GM23338 (cell line): ENCODE results near the gene EXOC6B. TPM values are rescaled to one million over a fixed set of nuclear protein-coding genes. Genes with fewer than 3 reads are reported as not detected.

Experiments
- ATAC-seq: fragments of 200-7000 bp; cut with Tn5 transposase; 3 replicates; pipeline ENCODE4 v1.9.1; 2020
- DNase-seq: peaks from one replicate; pipeline ENCODE4 v3.0.0-alpha.2; 2015; ENCODE audit warnings: low spot score
- H2AFZ ChIP-seq: fragments of 200-600 bp; sonication (generic); 2 replicates; pipeline ENCODE4 v1.8.0; 2016; ENCODE audit warnings: antibody characterized with exemption, mild to moderate bottlenecking, moderate library complexity
- H3F3A ChIP-seq: fragments of 200-600 bp; sonication (generic); replicated peaks from 2 replicates; pipeline ENCODE4 v1.8.0; 2017; ENCODE audit warnings: antibody characterized with exemption, mixed run types, low read depth
- H3K27ac ChIP-seq: fragments of 200-600 bp; sonication (generic); 2 replicates; pipeline ENCODE4 v1.6.1; 2016; ENCODE audit warnings: low read depth
- H3K27me3 ChIP-seq: fragments of 200-600 bp; sonication (generic); 2 replicates; pipeline ENCODE4 v1.8.0; 2016; ENCODE audit warnings: mild to moderate bottlenecking, mixed run types, moderate library complexity; ENCODE audit not compliant: insufficient read depth
- H3K36me3 ChIP-seq: fragments of 200-600 bp; sonication (generic); 2 replicates; pipeline ENCODE4 v1.8.0; 2016; ENCODE audit warnings: mild to moderate bottlenecking; ENCODE audit not compliant: insufficient read depth
- H3K4me1 ChIP-seq: fragments of 200-600 bp; sonication (generic); 2 replicates; pipeline ENCODE4 v1.8.0; 2016; ENCODE audit warnings: mild to moderate bottlenecking, moderate library complexity; ENCODE audit not compliant: insufficient read depth
- H3K4me2 ChIP-seq: fragments of 200-600 bp; sonication (generic); 2 replicates; pipeline ENCODE4 v1.7.1; 2017; ENCODE audit warnings: mixed run types
- H3K4me3 ChIP-seq: fragments of 200-600 bp; sonication (generic); 2 replicates; pipeline ENCODE4 v1.6.1; 2016; ENCODE audit warnings: mixed run types
- H3K79me2 ChIP-seq: fragments of 200-600 bp; sonication (generic); replicated peaks from 2 replicates; pipeline ENCODE4 v1.8.0; 2017; ENCODE audit warnings: mild to moderate bottlenecking; ENCODE audit not compliant: insufficient read depth
- H3K9me2 ChIP-seq: fragments of 200-600 bp; sonication (generic); 2 replicates; pipeline ENCODE4 v1.8.0; 2017; ENCODE audit not compliant: insufficient read depth
- H4K20me1 ChIP-seq: fragments of 200-600 bp; sonication (generic); replicated peaks from 2 replicates; pipeline ENCODE4 v1.8.0; 2017; ENCODE audit warnings: mild to moderate bottlenecking; ENCODE audit not compliant: insufficient read depth
- H3K27ac Mint-ChIP-seq: 2 replicates; pipeline ENCODE4 v1.8.0; 2020; ENCODE audit warnings: inconsistent platforms, mild to moderate bottlenecking, moderate library complexity, mixed read lengths
- H3K27me3 Mint-ChIP-seq: 3 replicates; pipeline ENCODE4 v1.8.0; 2022; ENCODE audit warnings: low read depth, mild to moderate bottlenecking, moderate library complexity, mixed read lengths, inconsistent platforms; ENCODE audit not compliant: insufficient read depth, poor library complexity
- H3K36me3 Mint-ChIP-seq: 3 replicates; pipeline ENCODE4 v1.8.0; 2021; ENCODE audit warnings: low read depth, mild to moderate bottlenecking, inconsistent platforms, moderate library complexity, mixed read lengths
- H3K4me1 Mint-ChIP-seq: 3 replicates; pipeline ENCODE4 v1.8.0; 2020; ENCODE audit warnings: mild to moderate bottlenecking, inconsistent platforms, mixed read lengths
- H3K4me3 Mint-ChIP-seq: 3 replicates; pipeline ENCODE4 v1.8.0; 2021; ENCODE audit warnings: moderate library complexity, mild to moderate bottlenecking, inconsistent platforms, mixed read lengths
- H3K9me3 Mint-ChIP-seq: 3 replicates; pipeline ENCODE4 v1.8.0; 2020; ENCODE audit warnings: moderate library complexity, mild to moderate bottlenecking, inconsistent platforms, mixed read lengths
- CREB1 ChIP-seq: fragments of 250-450 bp; sonication (Bioruptor Pico); IDR thresholded peaks from 2 replicates; pipeline ENCODE4 v1.5.0; 2020; ENCODE audit warnings: low read depth, mild to moderate bottlenecking, moderate library complexity
- CTCF ChIP-seq, 2 experiments: fragments of 200-600 bp in 1 of 2; sonication (generic) in 1 of 2; conservative IDR thresholded peaks; 2 replicates each; pipeline versions ENCODE4 v1.5.1 to v1.6.1; 2016 to 2017; ENCODE audit warnings: antibody characterized with exemption in 2 of 2, low read depth in 2 of 2, mild to moderate bottlenecking in 2 of 2, moderate library complexity in 1 of 2
- ETS1 ChIP-seq: IDR thresholded peaks from 2 replicates; pipeline ENCODE4 v1.6.1; 2016; ENCODE audit warnings: antibody characterized with exemption
- EZH2 ChIP-seq: fragments of 200-600 bp; sonication (generic); IDR thresholded peaks from one replicate; pipeline ENCODE4 v1.8.0; 2017; ENCODE audit warnings: antibody characterized with exemption, mild to moderate bottlenecking, low read depth; ENCODE audit not compliant: unreplicated experiment
- EZH2phosphoT487 ChIP-seq: fragments of 200-600 bp; sonication (generic); IDR thresholded peaks from one replicate; pipeline ENCODE4 v1.8.1; 2018; ENCODE audit warnings: antibody characterized with exemption; ENCODE audit not compliant: unreplicated experiment
- JUNB ChIP-seq: IDR thresholded peaks from one replicate; pipeline ENCODE4 v1.6.1; 2016; ENCODE audit warnings: antibody characterized with exemption; ENCODE audit not compliant: unreplicated experiment
- POLR2AphosphoS5 ChIP-seq: IDR thresholded peaks from 2 replicates; pipeline ENCODE4 v1.6.1; 2016; ENCODE audit warnings: antibody characterized with exemption, low read depth
- REST ChIP-seq: IDR thresholded peaks from one replicate; pipeline ENCODE4 v1.6.1; 2018; ENCODE audit warnings: antibody characterized with exemption; ENCODE audit not compliant: unreplicated experiment
- STAT1 ChIP-seq: IDR thresholded peaks from one replicate; pipeline ENCODE4 v1.6.1; 2016; ENCODE audit warnings: antibody characterized with exemption; ENCODE audit not compliant: unreplicated experiment
- ZNF114 ChIP-seq: fragments of 250-450 bp; sonication (Bioruptor Pico); IDR thresholded peaks from 2 replicates; pipeline ENCODE4 v1.5.0; 2020; ENCODE audit warnings: mild to moderate bottlenecking, moderate library complexity
- polyA plus RNA-seq: library from polyadenylated mRNA; unstranded; fragments of >200 nt; fragmentation: Nextera tagmentation; extraction: Ambion mirVana; gene quantifications from 2 replicates; pipeline ENCODE4 v1.2.1, GENCODE V29; 2016
- total RNA-seq: library from RNA; depleted of rRNA; stranded (reverse); fragments of >200 nt; shearing (Covaris generic); gene quantifications from 2 replicates; pipeline ENCODE4 v1.2.3, GENCODE V29; 2014

The EXOC6B gene
- total and polyA plus RNA-seq, 2 experiments from 2014 or later = 7.2 to 45.9 TPM

- Histone ChIP-seq H3F3A (no peaks in the 10 kb centered on the region), H3K4me3 (no peak overlapping the region), H3K36me3 (no peaks in the 10 kb centered on the region), H3K27ac (no peak overlapping the region), H2AFZ (no peak overlapping the region), H3K9me2 (no peaks in the 10 kb centered on the region), H4K20me1 (no peaks in the 10 kb centered on the region), H3K27me3 (no peaks in the 10 kb centered on the region), H3K79me2 (no peaks in the 10 kb centered on the region), H3K4me2 (no peak overlapping the region), H3K4me1 (peaks cover 18% of the 10 kb centered on the region)
- Mint-ChIP-seq H3K4me1 (peaks cover 10% of the 10 kb centered on the region), H3K36me3 (peaks cover 5% of the 10 kb centered on the region; the same call in 1 of the 3 replicates), H3K4me3 (no peak overlapping the region), H3K27me3 (no peaks in the 10 kb centered on the region), H3K9me3 (no peaks in the 10 kb centered on the region), H3K27ac (peak overlapping the region; percentile 21; the same call in 1 of the 2 replicates)
- TF ChIP-seq ZNF114 (CRISPR knock-in tag) (no peak), POLR2AphosphoS5 (no peak), CREB1 (no peak), JUNB (no peak), ETS1 (no peak), STAT1 (no peak), EZH2phosphoT487 (no peak), CTCF (conservative IDR thresholded peaks at IDR 0.05; ENCODE audit: low read depth in 2 of 2) (no peak)
- DNase-seq (no peak), ATAC-seq (no peak)
These were observed 70.0 kb downstream of the EXOC6B start for GRCh38 chr2:72755647-72756423.

GRCh38 chr2:72754628-72755320 is 71.1 kb downstream of the EXOC6B start:
- H3K27me3 Mint-ChIP-seq = no peaks in the 10 kb centered on the region
- no peaks in the 10 kb centered on the region for H3K9me3 Mint-ChIP-seq
- Histone ChIP-seq H3K27me3 (no peaks in the 10 kb centered on the region), H4K20me1 (no peaks in the 10 kb centered on the region), H3K27ac (no peak overlapping the region), H3K9me2 (no peaks in the 10 kb centered on the region), H2AFZ (no peak overlapping the region), H3K36me3 (no peaks in the 10 kb centered on the region), H3K4me3 (no peak overlapping the region), H3K79me2 (peaks cover 5% of the 10 kb centered on the region; the same call in 1 of the 2 replicates), H3K4me2 (no peak overlapping the region), H3K4me1 (peaks cover 26% of the 10 kb centered on the region), H3F3A (no peaks in the 10 kb centered on the region)
- H3K27ac Mint-ChIP-seq = peak overlapping the region; percentile 21; the same call in 1 of the 2 replicates
- DNase-seq = no peak
- H3K36me3 Mint-ChIP-seq = no peaks in the 10 kb centered on the region
- peaks cover 19% of the 10 kb centered on the region for H3K4me1 Mint-ChIP-seq
- ATAC-seq = no peak
- H3K4me3 Mint-ChIP-seq = no peak overlapping the region
- TF ChIP-seq POLR2AphosphoS5 (no peak), EZH2 (no peak), CTCF (conservative IDR thresholded peaks at IDR 0.05; ENCODE audit: low read depth in 2 of 2) (no peak), REST (no peak), CREB1 (no peak), STAT1 (no peak)
